Sigmoid colon (tissue), 7 donors: ENCODE results near the gene VEGFA. TPM values are rescaled to one million over a fixed set of nuclear protein-coding genes. Genes with fewer than 3 reads are reported as not detected.

Experiments used
- DNase-seq: peaks from one replicate; pipeline ENCODE4 v3.0.0-alpha.2; 2019
- H3K27ac ChIP-seq, 4 donors: fragments of 200-600 bp; sonication (generic); one replicate each; pipeline ENCODE4 v1.5.1; 2016 to 2019; ENCODE audit warnings: mild to moderate bottlenecking in 1 of 4
- H3K27me3 ChIP-seq, 3 donors: fragments of 200-600 bp; sonication (generic); one replicate each; pipeline ENCODE4 v1.5.1; 2019; ENCODE audit warnings: mild to moderate bottlenecking in 1 of 3
- H3K36me3 ChIP-seq, 4 donors: fragments of 200-600 bp; sonication (generic); one replicate each; pipeline ENCODE4 v1.5.1; 2016 to 2019
- H3K4me1 ChIP-seq, 4 donors: fragments of 200-600 bp; sonication (generic); one replicate each; pipeline ENCODE4 v1.5.1; 2017 to 2019
- H3K4me3 ChIP-seq, 4 donors: fragments of 200-600 bp; sonication (generic); one replicate each; pipeline ENCODE4 v1.5.1; 2017 to 2019; ENCODE audit warnings: mild to moderate bottlenecking in 2 of 4, moderate library complexity in 1 of 4
- H3K9me3 ChIP-seq, 4 donors: fragments of 200-600 bp in 3 of 4; sonication (generic) in 3 of 4; one replicate each; pipeline versions ENCODE4 v1.5.1 to v1.6.1; 2013 to 2019
- EP300 ChIP-seq, 4 donors: sonication (generic); formaldehyde crosslinking; IDR thresholded peaks; one replicate each; pipeline ENCODE4 v1.6.1; 2017; ENCODE audit warnings: antibody characterized with exemption in 4 of 4
- POLR2A ChIP-seq, 2 donors: fragments of 450-650 bp; IDR thresholded peaks; one replicate each; pipeline ENCODE4 v1.6.1; 2016; ENCODE audit warnings: antibody characterized with exemption in 2 of 2, mild to moderate bottlenecking in 2 of 2, moderate library complexity in 2 of 2
- POLR2AphosphoS5 ChIP-seq, 4 donors: sonication (generic); formaldehyde crosslinking; IDR thresholded peaks; one replicate each; pipeline ENCODE4 v1.6.1; 2017; ENCODE audit warnings: antibody characterized with exemption in 4 of 4
- WGBS, 2 donors: extraction: QIAGEN DNeasy Blood & Tissue Kit; methylation state at CpG; one replicate each; pipeline ENCODE4 v1.1.7; 2013; 5-methylcytosine and 5-hydroxymethylcytosine counted together
- intact Hi-C: fragments of 100-400 bp; cut with DNase I; formaldehyde crosslinking; loops from one replicate; pipeline ENCODE4 v1.15.1; 2023
- polyA plus RNA-seq, 3 donors: library from polyadenylated mRNA; stranded (reverse); fragments of 200-250 nt; gene quantifications; one replicate each; pipeline ENCODE4 v1.2.3, GENCODE V29; 2013
- total RNA-seq, 4 donors: library from RNA; depleted of rRNA; stranded (reverse); fragments of >200 nt; gene quantifications; one replicate each; pipeline ENCODE4 v1.1.0, GENCODE V29; 2016
- TF ChIP-seq, protein P1 (sequence below), 4 experiments: fragments of 450-650 bp in 3 of 4; fragments of 200-600 bp in 1 of 4; IDR thresholded peaks; one replicate each; pipeline ENCODE4 v1.5.1; 2016 to 2019; ENCODE audit warnings: antibody characterized with exemption in 4 of 4, mild to moderate bottlenecking in 3 of 4, moderate library complexity in 2 of 4
- donor health status: healthy with polysubstance abuse.
- donor health status: Bipolar disorder and iron deficiency.
- donor health status: healthy.

Gene VEGFA
- total and polyA plus RNA-seq, 7 donors: 11.1 to 111 (median 34.2) TPM

DNA sequence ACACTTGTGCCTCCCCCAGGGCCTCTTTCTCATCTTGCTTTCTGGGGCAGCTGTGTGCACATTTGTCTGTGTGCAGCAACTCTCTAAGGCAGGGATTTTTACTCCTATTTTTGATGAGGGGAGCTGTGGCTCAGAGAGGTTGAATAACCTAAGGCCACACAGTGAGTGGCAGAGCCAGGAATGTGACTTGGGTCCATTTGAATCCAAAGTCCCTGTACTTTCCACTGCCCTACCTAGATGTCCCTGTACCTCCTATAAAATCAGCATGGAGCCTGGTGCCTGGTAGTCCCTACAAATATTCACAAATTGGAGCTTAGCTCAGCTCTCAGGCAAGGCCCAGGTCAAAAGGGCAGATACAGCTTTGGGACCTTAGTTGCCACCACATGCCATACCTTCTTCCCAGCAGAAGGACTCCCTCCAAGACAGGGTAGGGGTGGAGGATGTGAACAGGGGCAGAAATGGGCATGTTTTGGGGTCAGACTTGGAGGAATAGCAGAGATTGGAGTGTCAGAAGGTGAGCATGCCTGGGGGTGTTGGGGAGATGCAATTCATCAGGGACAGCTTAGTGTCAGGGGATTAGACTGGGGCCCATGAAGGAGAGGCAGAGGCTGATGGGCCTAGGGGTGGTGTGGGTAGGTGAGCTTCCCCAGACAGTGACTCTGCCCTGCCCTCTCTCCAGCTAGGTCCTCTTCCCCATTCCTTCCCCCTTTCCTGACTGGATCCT lies 4.1 kb upstream of the VEGFA start:
- Histone ChIP-seq H3K27me3 (no peaks in the 10 kb centered on the region), H3K9me3 (no peaks in the 10 kb centered on the region), H3K4me1 (peaks cover 0 to 12% (median 11%) of the 10 kb centered on the region in 4 donors), H3K27ac (no peak overlapping the region), H3K36me3 (no peaks in the 10 kb centered on the region), H3K4me3 (no peak overlapping the region)
- no peak for TF ChIP-seq POLR2AphosphoS5 (IDR thresholded peaks at IDR 0.05)
- TF ChIP-seq POLR2A (IDR thresholded peaks at IDR 0.05): no peak
- TF ChIP-seq EP300 (IDR thresholded peaks at IDR 0.05): no peak
- TF ChIP-seq, protein P1, sequence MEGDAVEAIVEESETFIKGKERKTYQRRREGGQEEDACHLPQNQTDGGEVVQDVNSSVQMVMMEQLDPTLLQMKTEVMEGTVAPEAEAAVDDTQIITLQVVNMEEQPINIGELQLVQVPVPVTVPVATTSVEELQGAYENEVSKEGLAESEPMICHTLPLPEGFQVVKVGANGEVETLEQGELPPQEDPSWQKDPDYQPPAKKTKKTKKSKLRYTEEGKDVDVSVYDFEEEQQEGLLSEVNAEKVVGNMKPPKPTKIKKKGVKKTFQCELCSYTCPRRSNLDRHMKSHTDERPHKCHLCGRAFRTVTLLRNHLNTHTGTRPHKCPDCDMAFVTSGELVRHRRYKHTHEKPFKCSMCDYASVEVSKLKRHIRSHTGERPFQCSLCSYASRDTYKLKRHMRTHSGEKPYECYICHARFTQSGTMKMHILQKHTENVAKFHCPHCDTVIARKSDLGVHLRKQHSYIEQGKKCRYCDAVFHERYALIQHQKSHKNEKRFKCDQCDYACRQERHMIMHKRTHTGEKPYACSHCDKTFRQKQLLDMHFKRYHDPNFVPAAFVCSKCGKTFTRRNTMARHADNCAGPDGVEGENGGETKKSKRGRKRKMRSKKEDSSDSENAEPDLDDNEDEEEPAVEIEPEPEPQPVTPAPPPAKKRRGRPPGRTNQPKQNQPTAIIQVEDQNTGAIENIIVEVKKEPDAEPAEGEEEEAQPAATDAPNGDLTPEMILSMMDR (IDR thresholded peaks at IDR 0.05): no peak
- intact Hi-C loops: loop anchor here (5.0 kb wide), 1 partner anchor 79 kb away; the partner anchor contains the start of gene MRPS18A
- DNase-seq: peak; percentile 34

DNA sequence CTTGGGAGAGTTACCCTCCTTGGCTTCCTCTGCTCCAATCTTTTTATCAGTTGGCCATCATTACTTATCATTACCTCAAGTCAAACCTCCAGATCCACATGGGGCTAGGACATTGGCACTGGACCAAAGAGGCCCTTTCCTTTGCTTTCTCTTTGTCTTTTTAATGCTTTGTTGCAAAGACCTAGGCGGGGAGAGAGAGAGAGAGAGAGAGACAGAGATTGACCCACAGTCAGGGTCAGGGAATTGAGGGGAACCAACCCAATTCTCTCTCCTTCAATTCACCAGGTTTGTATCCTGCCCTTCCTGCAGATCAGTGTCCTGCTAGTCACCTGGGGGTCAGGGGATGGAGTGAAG lies 3.5 kb upstream of the VEGFA start:
- intact Hi-C loops: loop anchor here (5.0 kb wide), 1 partner anchor 79 kb away; the partner anchor contains the start of gene MRPS18A
- no peaks in the 10 kb centered on the region for H3K36me3 ChIP-seq
- H3K9me3 ChIP-seq: no peaks in the 10 kb centered on the region
- no peaks in the 10 kb centered on the region for H3K27me3 ChIP-seq
- TF ChIP-seq EP300 (IDR thresholded peaks at IDR 0.05) (no peak), POLR2AphosphoS5 (IDR thresholded peaks at IDR 0.05) (no peak), POLR2A (IDR thresholded peaks at IDR 0.05) (no peak)
- TF ChIP-seq, protein P1 (IDR thresholded peaks at IDR 0.05): no peak
- no peak overlapping the region for H3K4me3 ChIP-seq
- peaks cover 0 to 12% (median 11%) of the 10 kb centered on the region in 4 donors for H3K4me1 ChIP-seq
- H3K27ac ChIP-seq: no peak overlapping the region
- WGBS, 2 donors: 30 to 79% methylated on average over 1 of the region's 1 CpG
- DNase-seq: no peak

DNA sequence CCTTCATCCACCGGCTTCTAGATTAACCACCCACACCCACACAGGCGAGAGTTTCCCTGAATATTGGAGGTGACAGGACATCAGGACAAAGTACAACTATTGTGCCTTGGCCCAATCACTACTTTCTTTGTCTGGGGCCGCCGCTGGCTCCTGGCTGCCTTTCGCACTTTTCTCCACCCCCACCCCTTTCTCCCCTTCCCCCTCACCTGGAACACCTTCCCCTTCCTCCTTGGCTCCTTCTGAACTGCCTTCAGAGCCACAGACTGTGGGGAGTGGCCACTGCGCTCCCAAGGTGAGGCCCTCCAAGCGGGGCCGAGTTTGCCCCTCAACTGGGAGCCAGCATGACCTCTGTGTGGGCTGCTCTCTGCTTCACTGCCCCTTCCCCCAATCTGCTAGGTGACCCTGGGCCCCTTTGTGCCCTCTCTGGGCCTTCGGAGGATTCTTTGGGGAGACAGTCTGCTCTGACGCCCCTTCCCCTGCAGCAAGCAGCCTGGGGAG lies 3.0 kb upstream of the VEGFA start:
- intact Hi-C loops: loop anchor here (5.0 kb wide), 1 partner anchor 80 kb away; the partner anchor contains the start of gene MRPS18A
- Histone ChIP-seq H3K4me3 (no peak overlapping the region), H3K9me3 (no peaks in the 10 kb centered on the region), H3K27me3 (no peaks in the 10 kb centered on the region), H3K27ac (no peak overlapping the region), H3K4me1 (peaks cover 0 to 14% (median 12%) of the 10 kb centered on the region in 4 donors), H3K36me3 (no peaks in the 10 kb centered on the region)
- 24 to 61% methylated on average over 10 of the region's 10 CpGs for WGBS, 2 donors
- peak; percentile 44 for DNase-seq
- TF ChIP-seq, protein P1 (IDR thresholded peaks at IDR 0.05): no peak
- TF ChIP-seq POLR2AphosphoS5 (IDR thresholded peaks at IDR 0.05) (no peak), EP300 (IDR thresholded peaks at IDR 0.05) (no peak), POLR2A (IDR thresholded peaks at IDR 0.05) (no peak)

DNA sequence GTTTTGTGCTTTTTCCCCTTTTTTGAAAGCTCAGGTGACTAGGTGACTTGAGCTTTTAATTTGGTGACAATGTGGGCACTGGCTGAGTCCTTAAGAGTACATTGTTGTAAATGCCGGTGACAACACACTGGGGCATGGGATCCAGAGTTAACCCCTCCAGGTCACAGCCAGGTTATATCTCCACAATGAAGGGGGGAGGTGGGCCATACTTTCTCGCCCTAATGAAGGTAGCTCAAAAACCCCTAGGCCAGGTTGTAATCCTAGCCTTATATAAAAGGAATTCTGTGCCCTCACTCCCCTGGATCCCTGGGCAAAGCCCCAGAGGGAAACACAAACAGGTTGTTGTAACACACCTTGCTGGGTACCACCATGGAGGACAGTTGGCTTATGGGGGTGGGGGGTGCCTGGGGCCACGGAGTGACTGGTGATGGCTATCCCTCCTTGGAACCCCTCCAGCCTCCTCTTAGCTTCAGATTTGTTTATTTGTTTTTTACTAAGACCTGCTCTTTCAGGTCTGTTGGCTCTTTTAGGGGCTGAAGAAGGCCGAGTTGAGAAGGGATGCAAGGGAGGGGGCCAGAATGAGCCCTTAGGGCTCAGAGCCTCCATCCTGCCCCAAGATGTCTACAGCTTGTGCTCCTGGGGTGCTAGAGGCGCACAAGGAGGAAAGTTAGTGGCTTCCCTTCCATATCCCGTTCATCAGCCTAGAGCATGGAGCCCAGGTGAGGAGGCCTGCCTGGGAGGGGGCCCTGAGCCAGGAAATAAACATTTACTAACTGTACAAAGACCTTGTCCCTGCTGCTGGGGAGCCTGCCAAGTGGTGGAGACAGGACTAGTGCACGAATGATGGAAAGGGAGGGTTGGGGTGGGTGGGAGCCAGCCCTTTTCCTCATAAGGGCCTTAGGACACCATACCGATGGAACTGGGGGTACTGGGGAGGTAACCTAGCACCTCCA lies 2.2 kb upstream of the VEGFA start:
- H3K9me3 ChIP-seq: no peaks in the 10 kb centered on the region
- H3K27ac ChIP-seq: no peak overlapping the region
- H3K4me3 ChIP-seq: no peak overlapping the region
- peaks cover 0 to 22% (median 21%) of the 10 kb centered on the region in 4 donors for H3K4me1 ChIP-seq
- H3K27me3 ChIP-seq: no peaks in the 10 kb centered on the region
- TF ChIP-seq, protein P1 (IDR thresholded peaks at IDR 0.05): no peak
- TF ChIP-seq POLR2A (IDR thresholded peaks at IDR 0.05): no peak
- TF ChIP-seq POLR2AphosphoS5 (IDR thresholded peaks at IDR 0.05): no peak
- TF ChIP-seq EP300 (IDR thresholded peaks at IDR 0.05): no peak
- intact Hi-C loops: loop anchor here (2.0 to 5.0 kb wide), 2 partner anchors 81 to 101 kb away; partner anchors contain the start of gene MRPS18A
- WGBS, 2 donors: 34 to 71% methylated on average over 8 of the region's 8 CpGs
- DNase-seq: peak; percentile 55
- no peaks in the 10 kb centered on the region for H3K36me3 ChIP-seq
